Ovary (tissue), 3 donors: ENCODE data around the gene CAPN15.

Experiments used
- CTCF ChIP-seq, 3 donors: fragments of 450-650 bp in 2 of 3; fragments of 200-600 bp in 1 of 3; IDR thresholded peaks; one replicate each; pipeline versions ENCODE4 v1.5.1 to v1.8.0; 2016 to 2022; ENCODE audit warnings: antibody characterized with exemption in 3 of 3, mild to moderate bottlenecking in 1 of 3
- EP300 ChIP-seq: sonication (generic); formaldehyde crosslinking; IDR thresholded peaks from one replicate; pipeline ENCODE4 v1.6.1; 2017; ENCODE audit warnings: antibody characterized with exemption
- POLR2A ChIP-seq: fragments of 450-650 bp; IDR thresholded peaks from one replicate; pipeline ENCODE4 v1.6.1; 2017; ENCODE audit warnings: antibody characterized with exemption, mild to moderate bottlenecking, moderate library complexity
- donor health status: DM: no; HTN: no; CAD: no.

DNA sequence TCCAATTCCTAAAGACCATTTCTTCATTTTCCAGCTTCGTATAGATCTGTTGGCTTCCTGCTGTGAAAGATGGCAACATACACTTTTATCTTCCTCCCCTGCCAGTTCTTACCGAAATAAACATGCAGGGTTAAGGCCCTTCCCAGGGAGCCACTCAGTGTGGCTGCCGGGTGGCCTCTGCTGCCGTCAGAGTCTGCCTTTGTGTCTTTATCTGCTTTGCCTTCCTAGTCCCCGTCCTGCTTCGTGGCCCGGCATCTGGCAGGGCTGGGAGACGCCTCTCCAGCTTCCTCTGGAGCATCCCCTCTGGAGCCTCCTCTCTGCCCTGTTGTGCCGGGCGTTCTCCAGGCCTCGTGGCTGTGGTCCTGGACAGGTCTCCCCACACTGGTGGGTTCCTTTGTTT is 30.3 kb upstream of the CAPN15 start:
- TF ChIP-seq POLR2A: no peak
- TF ChIP-seq CTCF (IDR thresholded peaks at IDR 0.05): no peak
- TF ChIP-seq EP300: no peak
